Stimulated activated CD8-positive, alpha-beta memory T cell treated with anti-CD3 and anti-CD28 coated beads, Interleukin-15, amount 100 ng/mL, for 24 hours (primary cell): ENCODE data around the gene CLCNKA.
"Not testable (repeated sequence)": the region's sequence is repeated elsewhere in the genome, so short reads cannot be mapped to it uniquely, and the experiment has no call there.

Experiments used
- DNase-seq: peaks from one replicate; pipeline ENCODE4 v3.0.0-alpha.2; 2020; ENCODE audit warnings: low read depth

The CLCNKA gene

GRCh38 chr1:16017461-16018303 lies 4.2 kb upstream of the CLCNKA start, which contains the start of gene HSPB7:
TSS of gene HSPB7 (minus strand) at chr1:16018043. CDS start at chr1:16017963, 80 bp downstream.
- no peak for DNase-seq

- DNase-seq: no peak
These were observed 3.5 kb upstream of the CLCNKA start for GRCh38 chr1:16018308-16018707.

DNA sequence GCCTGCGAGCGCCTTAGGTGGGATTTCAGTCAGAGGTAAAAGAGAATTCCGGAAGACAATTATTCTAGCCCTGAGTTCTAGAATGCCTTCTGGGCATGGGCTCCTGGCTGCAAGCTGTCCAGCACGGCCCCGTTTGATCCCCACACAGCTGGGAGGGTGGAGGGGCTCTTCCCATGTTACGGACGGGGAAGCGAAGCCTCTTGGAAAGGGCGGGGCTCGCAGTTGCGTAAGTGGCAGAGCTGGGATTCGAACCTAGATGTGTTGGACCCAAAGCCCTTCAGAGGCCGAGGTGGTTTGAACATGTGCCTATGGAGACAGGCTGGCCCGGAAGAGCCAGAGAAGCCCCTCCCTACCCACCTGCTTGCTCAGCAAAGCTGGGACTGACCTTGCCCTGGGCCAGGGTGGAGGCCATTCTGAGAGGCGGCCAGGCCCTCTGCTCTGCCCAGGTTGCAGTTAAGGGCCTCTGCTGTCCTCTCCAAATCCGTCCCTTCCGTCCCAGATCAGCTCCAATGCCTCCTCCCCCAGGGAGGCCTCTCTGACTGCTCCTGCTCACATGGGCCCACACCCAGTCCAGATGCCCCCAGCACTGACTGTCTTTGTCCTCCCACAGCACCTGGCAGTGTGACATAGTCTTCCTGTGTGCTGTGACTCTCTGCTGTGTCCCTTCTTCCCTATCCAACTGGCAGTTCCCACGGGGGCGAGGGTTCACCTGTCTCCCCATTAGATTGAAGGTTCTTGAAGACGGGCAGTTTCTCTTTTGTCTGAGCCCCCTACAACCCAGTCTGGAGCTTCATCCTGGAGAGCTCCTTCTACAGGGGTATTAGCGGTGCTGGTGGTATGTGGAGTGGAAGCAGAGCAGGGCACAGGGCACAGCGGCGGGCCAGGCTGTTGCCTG lies 2.8 kb upstream of the CLCNKA start:
- no peak for DNase-seq

DNA sequence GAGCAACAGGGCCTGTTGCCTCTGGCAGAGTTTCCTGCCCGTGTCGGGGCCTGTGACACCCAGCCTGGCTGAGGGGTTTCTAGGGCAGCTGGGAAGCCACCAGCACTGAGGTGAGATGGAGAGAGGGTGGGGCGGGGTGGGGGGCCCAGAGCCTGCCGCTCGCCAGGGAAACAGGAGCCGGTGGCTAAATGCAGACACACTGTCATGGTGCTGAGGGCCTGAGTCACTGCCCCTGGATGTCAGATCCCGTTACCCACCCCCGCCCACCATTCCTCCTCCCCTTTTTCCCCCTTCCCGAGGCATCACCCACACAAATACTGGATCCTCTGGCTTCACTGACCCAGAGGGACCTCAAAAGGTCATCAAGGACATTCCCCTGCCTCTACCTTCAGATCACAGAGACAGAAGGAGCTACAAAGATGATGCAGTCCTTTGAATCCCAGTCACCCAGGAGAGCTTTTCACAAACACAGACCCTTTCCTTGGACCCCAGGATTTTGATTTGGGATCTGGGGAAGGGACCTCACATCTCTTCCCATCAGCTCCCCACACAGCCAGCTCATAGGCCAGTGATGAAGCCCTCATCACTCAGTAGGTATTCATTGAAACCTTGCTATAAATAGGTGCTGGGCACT lies 2.1 kb upstream of the CLCNKA start:
- DNase-seq: no peak

DNA sequence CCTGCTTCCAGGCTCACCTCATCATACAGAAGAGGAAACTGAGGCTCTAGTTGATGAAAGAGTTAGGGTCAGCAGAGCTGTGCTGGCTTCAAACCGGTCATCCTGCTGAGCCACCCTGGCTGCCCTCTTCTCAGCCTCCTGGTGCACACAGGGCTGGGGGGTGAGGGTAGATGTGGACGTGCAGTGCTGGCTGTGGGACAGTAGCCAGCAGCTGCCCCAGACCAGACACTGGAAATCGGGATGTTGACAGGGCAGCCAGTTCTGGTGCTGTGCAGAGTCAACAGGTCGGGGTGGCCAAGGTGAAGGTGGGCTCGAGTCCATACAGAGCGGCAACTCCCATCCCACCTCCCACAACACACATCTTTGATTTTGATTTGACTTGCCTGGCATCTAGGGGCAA lies 1.5 kb upstream of the CLCNKA start:
- no peak for DNase-seq

DNA sequence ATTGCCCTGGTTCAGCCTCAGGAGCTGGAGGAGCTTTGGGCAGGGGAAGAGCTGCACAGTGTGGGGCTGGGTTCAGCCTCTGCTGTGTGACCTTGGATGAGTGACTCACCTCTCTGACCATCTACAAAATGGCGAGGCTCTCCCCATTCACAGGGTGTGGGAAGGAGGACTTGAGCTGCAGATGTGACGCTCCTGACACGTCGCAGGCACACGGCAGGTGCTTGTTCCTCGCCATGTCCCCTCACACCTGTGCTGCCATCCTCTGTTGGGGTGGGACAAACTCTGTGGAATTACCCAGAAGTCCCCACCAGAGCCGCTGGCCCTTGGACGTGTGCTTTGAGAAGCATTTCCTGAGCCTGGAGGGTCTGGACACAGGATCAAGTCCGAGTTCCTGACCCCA lies 958 bp upstream of the CLCNKA start:
- DNase-seq: not testable (repeated sequence)

- DNase-seq: no peak
These were observed 557 bp downstream of the CLCNKA start for GRCh38 chr1:16022393-16022792.

DNA sequence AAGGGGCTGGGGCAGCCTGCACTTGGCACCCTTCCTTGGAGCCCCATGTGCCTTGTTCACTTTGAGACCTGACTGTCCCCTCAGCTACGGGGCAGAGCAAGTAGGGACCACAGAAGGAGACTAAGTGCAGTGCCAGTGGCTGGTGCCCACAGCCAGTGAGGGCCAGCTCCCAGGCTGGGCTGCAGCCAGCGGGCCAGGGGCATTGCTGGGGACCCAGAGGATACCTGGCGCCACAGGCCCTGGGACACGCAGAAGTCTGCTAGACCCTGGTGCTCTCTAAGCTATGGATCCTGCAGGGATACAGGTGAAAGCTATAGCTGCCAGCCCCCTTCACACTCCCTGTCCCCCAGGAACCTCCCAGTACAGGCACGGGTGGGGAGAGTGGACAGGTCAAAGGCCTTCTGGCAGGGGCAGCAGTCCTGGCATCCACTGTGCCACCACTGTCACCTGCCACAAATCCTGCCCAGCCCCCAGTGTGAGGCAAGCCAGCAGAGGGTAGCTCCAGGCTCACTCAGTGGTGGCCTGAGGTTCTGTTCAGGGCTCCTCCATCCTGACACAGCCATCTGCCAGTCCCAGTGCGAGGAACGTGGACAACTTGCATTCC lies 1.3 kb downstream of the CLCNKA start:
- no peak for DNase-seq

- DNase-seq: not testable (repeated sequence)
These were observed 4.5 kb downstream of the CLCNKA start for GRCh38 chr1:16026302-16026701.

DNA sequence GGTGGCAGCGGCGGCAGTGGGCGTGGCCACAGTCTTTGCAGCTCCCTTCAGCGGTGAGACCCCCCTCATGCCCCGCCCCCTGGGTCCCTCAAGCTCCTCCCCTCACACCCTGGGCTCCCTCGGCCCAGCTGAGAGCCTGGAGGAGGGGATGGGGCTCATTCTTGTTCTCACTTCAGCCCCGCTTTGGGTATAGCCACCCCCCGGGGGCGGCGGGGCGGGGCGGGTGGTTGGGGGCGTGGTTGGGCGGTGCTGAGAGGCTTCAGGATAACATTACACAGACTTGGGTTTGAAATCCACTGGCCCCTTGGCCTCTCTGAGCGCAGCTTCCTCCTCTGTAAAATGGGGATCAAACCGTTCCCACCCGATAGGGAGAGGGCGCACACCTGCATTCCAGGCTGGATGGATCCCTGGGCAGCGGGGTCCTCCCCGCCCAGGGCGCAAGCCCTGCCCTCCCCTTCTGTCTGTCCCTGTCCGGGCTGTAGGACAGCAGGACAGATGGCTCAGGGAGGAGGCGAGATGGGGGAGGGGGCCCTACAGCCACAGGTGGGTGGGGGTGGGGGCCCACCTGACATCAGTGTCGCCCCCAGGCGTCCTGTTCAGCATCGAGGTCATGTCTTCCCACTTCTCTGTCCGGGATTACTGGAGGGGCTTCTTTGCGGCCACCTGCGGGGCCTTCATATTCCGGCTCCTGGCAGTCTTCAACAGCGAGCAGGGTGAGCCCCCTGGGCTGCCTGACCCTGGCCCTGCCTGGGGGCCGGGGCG lies 5.1 kb downstream of the CLCNKA start:
- no peak for DNase-seq

GRCh38 chr1:16028237-16029002 lies 6.6 kb downstream of the CLCNKA start:
- DNase-seq: no peak

DNA sequence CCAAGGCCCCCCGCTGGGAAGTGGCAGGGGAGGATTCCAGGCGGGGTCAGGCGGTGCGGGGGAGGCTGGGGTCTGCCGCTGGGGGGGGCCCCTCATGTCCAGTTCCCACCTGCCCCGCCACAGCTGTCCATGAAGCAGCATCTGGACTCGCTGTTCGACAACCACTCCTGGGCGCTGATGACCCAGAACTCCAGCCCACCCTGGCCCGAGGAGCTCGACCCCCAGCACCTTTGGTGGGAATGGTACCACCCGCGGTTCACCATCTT lies 7.1 kb downstream of the CLCNKA start:
- DNase-seq: not testable (repeated sequence)

DNA sequence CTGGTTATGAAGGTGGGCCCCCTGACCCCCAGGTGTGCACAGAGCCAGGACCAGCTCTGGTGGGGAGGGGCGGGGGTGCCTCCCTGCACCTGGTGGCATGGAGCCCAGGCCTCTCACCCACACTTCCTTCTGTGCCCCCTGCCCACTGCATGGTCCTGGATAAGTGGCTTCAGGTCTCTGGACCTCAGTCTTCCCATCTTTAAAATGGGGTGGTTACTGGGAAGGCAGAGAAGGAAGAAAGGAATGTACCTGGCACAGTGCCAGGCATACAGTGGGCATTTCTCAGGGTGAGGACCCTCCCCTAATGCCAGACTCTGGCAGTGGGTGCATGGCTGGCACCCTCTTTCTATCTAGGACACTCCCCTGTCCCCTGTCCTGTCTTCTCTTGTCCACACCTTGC lies 7.5 kb downstream of the CLCNKA start:
- DNase-seq: no peak

DNA sequence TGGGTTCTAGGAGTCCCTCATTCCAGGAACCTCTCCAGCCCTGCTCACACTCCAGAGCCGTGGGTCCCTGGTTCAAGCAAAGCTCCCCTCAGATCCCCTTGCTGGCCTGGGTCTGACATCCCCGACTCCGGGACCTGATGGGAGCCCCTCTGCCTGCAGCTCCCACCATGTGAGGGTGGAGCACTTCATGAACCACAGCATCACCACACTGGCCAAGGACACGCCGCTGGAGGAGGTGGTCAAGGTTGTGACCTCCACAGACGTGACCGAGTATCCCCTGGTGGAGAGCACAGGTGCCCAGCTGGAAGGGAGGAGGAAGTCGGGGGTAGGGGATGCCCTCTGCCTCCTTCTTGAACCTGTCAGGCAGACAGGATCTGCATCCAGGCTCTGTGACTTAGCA lies 9.7 kb downstream of the CLCNKA start:
- no peak for DNase-seq

DNA sequence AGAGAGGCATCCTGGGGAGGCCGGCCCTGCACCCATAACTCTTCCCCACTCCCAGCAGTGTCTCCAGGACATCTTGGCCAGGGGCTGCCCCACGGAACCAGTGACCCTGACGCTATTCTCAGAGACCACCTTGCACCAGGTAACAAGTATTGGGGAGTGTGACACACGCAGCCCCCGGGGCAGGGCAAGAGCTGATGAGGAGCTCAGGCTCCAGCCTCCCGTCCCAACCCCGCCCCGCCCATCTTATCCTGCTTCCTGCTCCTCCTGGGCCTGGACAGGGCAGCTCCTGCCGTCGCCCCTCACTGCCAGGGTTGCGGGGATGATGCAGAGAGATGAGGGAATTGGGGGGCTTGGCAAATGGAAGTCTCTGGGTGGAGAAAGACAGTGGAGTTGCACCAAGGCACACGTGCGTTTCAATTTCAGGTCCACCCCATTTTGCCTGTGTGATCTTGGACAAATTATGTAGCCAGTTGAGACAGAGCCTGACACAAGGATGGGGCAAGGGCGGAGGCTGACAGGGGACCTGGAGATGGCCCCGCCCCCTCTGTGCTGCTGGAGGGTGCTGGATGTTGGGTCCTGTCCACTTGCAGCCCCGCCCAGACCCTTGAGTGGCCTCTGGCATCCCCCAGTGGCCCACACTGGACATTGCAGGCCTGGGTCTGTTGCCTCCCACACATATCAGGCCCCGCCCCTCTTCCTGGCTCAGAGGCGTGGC lies 10.7 kb downstream of the CLCNKA start:
- no peak for DNase-seq

GRCh38 chr1:16033103-16033632 lies 11.3 kb downstream of the CLCNKA start:
- not testable (repeated sequence) for DNase-seq

DNA sequence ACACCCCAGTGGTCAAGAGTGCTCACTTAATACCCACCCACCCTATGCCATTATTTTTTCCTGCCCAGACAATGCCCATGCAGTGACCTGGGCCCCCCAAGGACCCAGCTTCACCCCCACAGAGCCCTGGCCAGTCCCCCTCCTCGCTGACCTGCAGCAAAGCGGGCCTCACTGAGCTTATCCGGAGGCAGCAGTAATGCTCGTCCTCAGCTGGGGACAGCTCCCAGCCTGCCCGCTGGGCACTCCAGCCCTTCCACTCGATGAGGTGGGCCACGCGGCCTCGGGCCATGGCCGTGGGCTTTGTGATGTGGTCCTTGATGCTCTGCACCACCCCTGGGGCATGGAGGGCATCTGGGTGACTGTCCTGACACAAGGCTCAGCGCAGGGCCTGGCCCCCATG lies 14.6 kb downstream of the CLCNKA start:
- not testable (repeated sequence) for DNase-seq

DNA sequence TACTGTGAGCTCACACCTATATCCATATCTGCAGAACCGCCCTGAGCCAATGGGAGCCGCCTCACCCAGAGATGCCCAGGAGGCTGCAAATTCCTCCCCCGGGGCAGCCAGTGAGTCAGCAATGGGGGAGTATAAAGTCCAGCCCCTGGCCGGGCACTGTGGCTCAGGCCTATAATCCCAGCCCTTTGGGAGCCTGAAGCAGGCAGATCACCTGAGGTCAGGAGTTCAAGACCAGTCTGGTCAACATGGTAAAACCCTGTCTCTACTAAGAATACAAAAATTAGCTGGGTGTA lies 16.7 kb downstream of the CLCNKA start:
- DNase-seq: no peak

DNA sequence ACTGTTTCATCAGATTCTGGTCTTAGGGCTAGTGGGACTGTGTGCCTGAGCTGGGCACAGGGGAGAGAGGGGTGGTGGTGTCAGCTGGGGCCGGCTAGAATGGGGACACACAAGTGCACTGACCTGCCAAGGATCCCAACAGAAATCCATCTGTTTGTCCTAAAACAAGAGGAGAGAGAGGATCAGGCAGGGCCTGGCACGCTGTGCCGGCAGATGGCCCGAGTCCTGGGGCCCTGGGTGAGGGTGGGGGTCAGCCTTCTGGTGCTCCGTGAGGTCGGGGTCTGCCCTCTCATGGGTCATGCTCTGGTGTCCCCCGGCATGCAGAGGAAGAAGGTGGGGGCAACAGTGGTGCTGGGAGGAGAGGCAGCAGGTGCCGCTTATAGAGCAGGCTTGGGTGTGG lies 18.0 kb downstream of the CLCNKA start:
- not testable (repeated sequence) for DNase-seq

DNA sequence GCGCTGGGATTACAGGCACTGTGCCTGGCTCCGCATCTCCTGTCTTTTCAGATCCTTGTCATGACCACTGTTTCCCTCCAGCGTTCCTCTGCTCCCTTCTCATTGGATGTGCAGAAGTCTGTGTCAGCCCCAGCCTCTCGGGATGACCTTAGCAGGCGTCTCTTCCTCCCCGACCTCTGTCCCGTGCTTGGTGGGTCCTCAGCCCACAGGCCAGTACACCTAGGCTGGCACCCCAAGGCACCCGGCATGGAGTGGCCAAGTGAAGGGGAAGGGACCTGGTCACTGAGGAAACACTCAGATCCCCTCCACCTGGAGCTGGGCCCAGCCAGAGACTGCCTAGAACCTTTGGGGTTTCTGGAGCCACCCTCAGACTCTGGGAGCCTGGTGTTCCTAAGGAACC lies 19.4 kb downstream of the CLCNKA start:
- no peak for DNase-seq
